Measurements from ENCODE around the gene IPO11.
A peak's percentile ranks its signal among the peaks of the same experiment; 100 is the strongest.

IPO11 gene

DNA sequence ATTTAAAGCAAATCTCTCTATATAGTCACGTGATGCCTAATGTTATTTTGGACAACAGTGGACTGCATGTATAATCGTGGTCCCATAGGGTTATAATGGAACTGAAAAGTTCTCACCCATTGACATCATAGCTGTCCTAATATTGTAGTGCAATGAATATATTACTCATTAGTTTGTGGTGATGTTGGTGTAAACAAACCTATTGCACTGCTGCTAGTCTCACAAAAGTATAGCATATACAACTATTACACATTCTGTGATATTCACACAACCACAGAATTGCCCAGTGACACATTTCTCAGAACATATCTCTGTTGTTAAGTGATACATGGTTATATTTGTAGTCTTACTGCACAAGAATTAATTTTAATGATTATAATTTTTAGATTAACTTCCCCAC is 37.7 kb downstream of the IPO11 start (continued):
- TF ChIP-seq ARNTL (CRISPR knock-in tag; IDR thresholded peaks at IDR 0.05; ENCODE audit: borderline replicate concordance, low read depth), result no peak
- TF ChIP-seq ZFP3 (CRISPR knock-in tag; IDR thresholded peaks at IDR 0.05), result no peak
- TF ChIP-seq, protein P1, sequence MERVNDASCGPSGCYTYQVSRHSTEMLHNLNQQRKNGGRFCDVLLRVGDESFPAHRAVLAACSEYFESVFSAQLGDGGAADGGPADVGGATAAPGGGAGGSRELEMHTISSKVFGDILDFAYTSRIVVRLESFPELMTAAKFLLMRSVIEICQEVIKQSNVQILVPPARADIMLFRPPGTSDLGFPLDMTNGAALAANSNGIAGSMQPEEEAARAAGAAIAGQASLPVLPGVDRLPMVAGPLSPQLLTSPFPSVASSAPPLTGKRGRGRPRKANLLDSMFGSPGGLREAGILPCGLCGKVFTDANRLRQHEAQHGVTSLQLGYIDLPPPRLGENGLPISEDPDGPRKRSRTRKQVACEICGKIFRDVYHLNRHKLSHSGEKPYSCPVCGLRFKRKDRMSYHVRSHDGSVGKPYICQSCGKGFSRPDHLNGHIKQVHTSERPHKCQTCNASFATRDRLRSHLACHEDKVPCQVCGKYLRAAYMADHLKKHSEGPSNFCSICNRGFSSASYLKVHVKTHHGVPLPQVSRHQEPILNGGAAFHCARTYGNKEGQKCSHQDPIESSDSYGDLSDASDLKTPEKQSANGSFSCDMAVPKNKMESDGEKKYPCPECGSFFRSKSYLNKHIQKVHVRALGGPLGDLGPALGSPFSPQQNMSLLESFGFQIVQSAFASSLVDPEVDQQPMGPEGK (CRISPR knock-in tag; IDR thresholded peaks at IDR 0.05; ENCODE audit: borderline replicate concordance), result no peak

DNA sequence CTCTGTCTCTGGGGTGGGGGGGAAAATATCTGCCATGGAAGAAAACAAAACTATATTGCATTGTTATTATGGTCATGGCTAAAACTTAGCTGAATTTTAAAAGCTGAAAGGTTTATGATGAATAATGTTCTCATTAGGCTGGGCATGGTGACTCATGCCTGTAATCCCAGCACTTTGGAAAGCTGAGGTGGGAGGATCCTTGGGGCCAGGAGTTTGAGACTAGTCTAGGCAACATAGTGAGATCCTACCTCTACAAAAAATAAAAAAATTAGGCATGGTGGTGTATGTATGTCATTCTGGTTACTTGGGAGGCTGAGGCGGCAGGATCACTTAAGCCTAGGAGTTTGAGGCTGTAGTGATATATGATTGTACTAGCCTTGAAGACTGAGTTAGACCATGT is 44.5 kb downstream of the IPO11 start:
- ATAC-seq, result peak; percentile 76
- no peak for TF ChIP-seq PPARA (CRISPR knock-in tag; IDR thresholded peaks at IDR 0.05; ENCODE audit: borderline replicate concordance)
- TF ChIP-seq ESRRG (CRISPR knock-in tag; IDR thresholded peaks at IDR 0.05), result no peak
- no peak for TF ChIP-seq OSR1 (CRISPR knock-in tag; IDR thresholded peaks at IDR 0.05)
- no peak for TF ChIP-seq ZFP3 (CRISPR knock-in tag; IDR thresholded peaks at IDR 0.05)
- TF ChIP-seq, protein P2, sequence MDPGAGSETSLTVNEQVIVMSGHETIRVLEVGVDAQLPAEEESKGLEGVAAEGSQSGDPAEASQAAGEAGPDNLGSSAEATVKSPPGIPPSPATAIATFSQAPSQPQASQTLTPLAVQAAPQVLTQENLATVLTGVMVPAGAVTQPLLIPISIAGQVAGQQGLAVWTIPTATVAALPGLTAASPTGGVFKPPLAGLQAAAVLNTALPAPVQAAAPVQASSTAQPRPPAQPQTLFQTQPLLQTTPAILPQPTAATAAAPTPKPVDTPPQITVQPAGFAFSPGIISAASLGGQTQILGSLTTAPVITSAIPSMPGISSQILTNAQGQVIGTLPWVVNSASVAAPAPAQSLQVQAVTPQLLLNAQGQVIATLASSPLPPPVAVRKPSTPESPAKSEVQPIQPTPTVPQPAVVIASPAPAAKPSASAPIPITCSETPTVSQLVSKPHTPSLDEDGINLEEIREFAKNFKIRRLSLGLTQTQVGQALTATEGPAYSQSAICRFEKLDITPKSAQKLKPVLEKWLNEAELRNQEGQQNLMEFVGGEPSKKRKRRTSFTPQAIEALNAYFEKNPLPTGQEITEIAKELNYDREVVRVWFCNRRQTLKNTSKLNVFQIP (CRISPR knock-in tag; IDR thresholded peaks at IDR 0.05; ENCODE audit: borderline replicate concordance, low read depth), result no peak
- TF ChIP-seq ZNF70 (CRISPR knock-in tag; IDR thresholded peaks at IDR 0.05), result no peak
- TF ChIP-seq, protein P3, sequence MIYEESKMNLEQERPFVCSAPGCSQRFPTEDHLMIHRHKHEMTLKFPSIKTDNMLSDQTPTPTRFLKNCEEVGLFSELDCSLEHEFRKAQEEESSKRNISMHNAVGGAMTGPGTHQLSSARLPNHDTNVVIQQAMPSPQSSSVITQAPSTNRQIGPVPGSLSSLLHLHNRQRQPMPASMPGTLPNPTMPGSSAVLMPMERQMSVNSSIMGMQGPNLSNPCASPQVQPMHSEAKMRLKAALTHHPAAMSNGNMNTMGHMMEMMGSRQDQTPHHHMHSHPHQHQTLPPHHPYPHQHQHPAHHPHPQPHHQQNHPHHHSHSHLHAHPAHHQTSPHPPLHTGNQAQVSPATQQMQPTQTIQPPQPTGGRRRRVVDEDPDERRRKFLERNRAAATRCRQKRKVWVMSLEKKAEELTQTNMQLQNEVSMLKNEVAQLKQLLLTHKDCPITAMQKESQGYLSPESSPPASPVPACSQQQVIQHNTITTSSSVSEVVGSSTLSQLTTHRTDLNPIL (CRISPR knock-in tag; IDR thresholded peaks at IDR 0.05; ENCODE audit: low read depth), result no peak
- no peak for TF ChIP-seq RARB (CRISPR knock-in tag; IDR thresholded peaks at IDR 0.05)
- no peak for TF ChIP-seq ZFP30 (CRISPR knock-in tag; IDR thresholded peaks at IDR 0.05)
- no peak for TF ChIP-seq TOX (CRISPR knock-in tag; IDR thresholded peaks at IDR 0.05; ENCODE audit: borderline replicate concordance)
- no peak for TF ChIP-seq ISL1 (CRISPR knock-in tag; IDR thresholded peaks at IDR 0.05)
- no peak for TF ChIP-seq ARNTL (CRISPR knock-in tag; IDR thresholded peaks at IDR 0.05; ENCODE audit: borderline replicate concordance, low read depth)
- no peak for TF ChIP-seq GLIS3 (CRISPR knock-in tag; IDR thresholded peaks at IDR 0.05)
- no peak for TF ChIP-seq SNAI2 (CRISPR knock-in tag; IDR thresholded peaks at IDR 0.05)
- TF ChIP-seq, protein P4, sequence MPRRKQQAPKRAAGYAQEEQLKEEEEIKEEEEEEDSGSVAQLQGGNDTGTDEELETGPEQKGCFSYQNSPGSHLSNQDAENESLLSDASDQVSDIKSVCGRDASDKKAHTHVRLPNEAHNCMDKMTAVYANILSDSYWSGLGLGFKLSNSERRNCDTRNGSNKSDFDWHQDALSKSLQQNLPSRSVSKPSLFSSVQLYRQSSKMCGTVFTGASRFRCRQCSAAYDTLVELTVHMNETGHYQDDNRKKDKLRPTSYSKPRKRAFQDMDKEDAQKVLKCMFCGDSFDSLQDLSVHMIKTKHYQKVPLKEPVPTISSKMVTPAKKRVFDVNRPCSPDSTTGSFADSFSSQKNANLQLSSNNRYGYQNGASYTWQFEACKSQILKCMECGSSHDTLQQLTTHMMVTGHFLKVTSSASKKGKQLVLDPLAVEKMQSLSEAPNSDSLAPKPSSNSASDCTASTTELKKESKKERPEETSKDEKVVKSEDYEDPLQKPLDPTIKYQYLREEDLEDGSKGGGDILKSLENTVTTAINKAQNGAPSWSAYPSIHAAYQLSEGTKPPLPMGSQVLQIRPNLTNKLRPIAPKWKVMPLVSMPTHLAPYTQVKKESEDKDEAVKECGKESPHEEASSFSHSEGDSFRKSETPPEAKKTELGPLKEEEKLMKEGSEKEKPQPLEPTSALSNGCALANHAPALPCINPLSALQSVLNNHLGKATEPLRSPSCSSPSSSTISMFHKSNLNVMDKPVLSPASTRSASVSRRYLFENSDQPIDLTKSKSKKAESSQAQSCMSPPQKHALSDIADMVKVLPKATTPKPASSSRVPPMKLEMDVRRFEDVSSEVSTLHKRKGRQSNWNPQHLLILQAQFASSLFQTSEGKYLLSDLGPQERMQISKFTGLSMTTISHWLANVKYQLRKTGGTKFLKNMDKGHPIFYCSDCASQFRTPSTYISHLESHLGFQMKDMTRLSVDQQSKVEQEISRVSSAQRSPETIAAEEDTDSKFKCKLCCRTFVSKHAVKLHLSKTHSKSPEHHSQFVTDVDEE (CRISPR knock-in tag; IDR thresholded peaks at IDR 0.05), result no peak
- TF ChIP-seq ZC3H10 (CRISPR knock-in tag; IDR thresholded peaks at IDR 0.05), result no peak
- no peak for TF ChIP-seq ZNF8 (CRISPR knock-in tag; IDR thresholded peaks at IDR 0.05)
- no peak for TF ChIP-seq TCF4 (CRISPR knock-in tag; IDR thresholded peaks at IDR 0.05; ENCODE audit: borderline replicate concordance)

DNA sequence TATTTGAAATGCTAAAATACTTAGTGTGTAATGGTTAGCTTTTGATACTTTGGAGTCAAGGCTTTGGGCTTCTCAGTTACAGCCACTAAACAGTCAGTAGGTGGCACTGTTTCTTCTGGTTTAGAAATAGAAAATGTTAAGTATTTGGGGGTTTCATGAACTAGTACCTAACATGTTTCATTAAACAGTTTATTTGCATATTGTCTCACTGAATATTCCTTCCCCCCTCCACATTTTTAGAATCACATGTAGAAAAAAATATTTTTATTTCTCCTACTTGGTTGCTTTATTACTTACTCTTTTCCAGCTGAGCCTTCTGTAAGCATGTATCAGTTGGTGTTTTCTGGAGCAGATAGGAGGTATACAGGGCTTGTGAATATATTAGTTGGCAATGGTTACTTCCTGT is 48.0 kb downstream of the IPO11 start:
- ATAC-seq, result peak; percentile 86
- TF ChIP-seq GLIS3 (CRISPR knock-in tag; IDR thresholded peaks at IDR 0.05) (no peak), CSDC2 (CRISPR knock-in tag; IDR thresholded peaks at IDR 0.05) (no peak), ISL1 (CRISPR knock-in tag; IDR thresholded peaks at IDR 0.05) (no peak), ZNF565 (CRISPR knock-in tag; conservative IDR thresholded peaks at IDR 0.05; ENCODE audit: low read depth) (no peak), ZC3H10 (CRISPR knock-in tag; IDR thresholded peaks at IDR 0.05) (no peak)
- TF ChIP-seq, protein P3 (CRISPR knock-in tag; IDR thresholded peaks at IDR 0.05; ENCODE audit: low read depth), result no peak
- TF ChIP-seq, protein P2 (CRISPR knock-in tag; IDR thresholded peaks at IDR 0.05; ENCODE audit: borderline replicate concordance, low read depth), result no peak
- TF ChIP-seq, protein P1 (CRISPR knock-in tag; IDR thresholded peaks at IDR 0.05; ENCODE audit: borderline replicate concordance), result no peak
- TF ChIP-seq, protein P4 (CRISPR knock-in tag; IDR thresholded peaks at IDR 0.05), result no peak
